MG63 (cell line): ENCODE measurements around the gene COMMD9. TPM values are rescaled to one million over a fixed set of nuclear protein-coding genes. Genes with fewer than 3 reads are reported as not detected.

ENCODE experiments used
- total RNA-seq: library from RNA; depleted of rRNA; stranded (reverse); fragments of >200 nt; shearing (Covaris generic); gene quantifications from 2 replicates; pipeline ENCODE4 v1.2.3, GENCODE V29; 2014; ENCODE audit warnings: low replicate concordance; rRNA removed

The COMMD9 gene
- total RNA-seq, 1 experiment from 2014 or later: 130 TPM

Other genes with a start within 250 kb of the COMMD9 start
- gene PRR5L, start 6.9 kb upstream of the COMMD9 start, total RNA-seq: 5.3 TPM in 1 of 2 replicates, not detected in the other
- 6.1 and 6.7 TPM in 2 replicates for gene TRAF6, start 220.8 kb upstream of the COMMD9 start, total RNA-seq